ENCODE measurements around the gene ARSG. TPM values are rescaled to one million over a fixed set of nuclear protein-coding genes. Genes with fewer than 3 reads are reported as not detected.

The ARSG gene
- total and polyA plus RNA-seq, 2 of the 13 experiments (the other 11 are each of a cell fraction or from before 2014, with no cell fraction given), result 3.7 to 15.2 TPM

DNA sequence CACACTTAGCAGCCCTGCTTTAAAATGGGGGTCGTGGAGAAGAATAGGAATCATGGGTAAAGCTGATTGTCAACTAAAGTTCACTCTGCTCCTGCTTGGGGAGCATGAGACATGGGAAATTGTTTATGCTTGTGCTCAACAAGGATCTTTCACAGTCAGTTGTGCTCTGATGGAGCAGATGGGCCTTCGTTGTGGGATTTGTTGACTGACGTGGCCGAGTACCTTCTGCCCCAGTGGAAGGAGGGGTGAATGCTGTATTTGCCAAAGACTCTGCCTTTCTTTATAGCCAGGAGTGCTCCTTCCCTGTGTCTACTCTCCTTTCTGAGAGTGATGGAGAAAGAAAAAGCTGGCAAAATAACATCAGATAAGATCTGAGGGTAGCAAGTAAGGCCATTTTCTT, 11.4 kb downstream of the ARSG start (continued):
- TF ChIP-seq BORCS8-MEF2B (CRISPR knock-in tag; IDR thresholded peaks at IDR 0.05) (no peak), ZNF350 (CRISPR knock-in tag; IDR thresholded peaks at IDR 0.05; ENCODE audit: borderline replicate concordance, low read depth) (no peak), ZNF326 (CRISPR knock-in tag; IDR thresholded peaks at IDR 0.05; ENCODE audit: borderline replicate concordance) (no peak), NFKB2 (CRISPR knock-in tag; IDR thresholded peaks at IDR 0.05; ENCODE audit: borderline replicate concordance) (no peak), PAF1 (CRISPR knock-in tag; IDR thresholded peaks at IDR 0.05) (no peak), ZNF180 (CRISPR knock-in tag; IDR thresholded peaks at IDR 0.05; ENCODE audit: borderline replicate concordance, low read depth) (no peak)
- TF ChIP-seq, protein P1, sequence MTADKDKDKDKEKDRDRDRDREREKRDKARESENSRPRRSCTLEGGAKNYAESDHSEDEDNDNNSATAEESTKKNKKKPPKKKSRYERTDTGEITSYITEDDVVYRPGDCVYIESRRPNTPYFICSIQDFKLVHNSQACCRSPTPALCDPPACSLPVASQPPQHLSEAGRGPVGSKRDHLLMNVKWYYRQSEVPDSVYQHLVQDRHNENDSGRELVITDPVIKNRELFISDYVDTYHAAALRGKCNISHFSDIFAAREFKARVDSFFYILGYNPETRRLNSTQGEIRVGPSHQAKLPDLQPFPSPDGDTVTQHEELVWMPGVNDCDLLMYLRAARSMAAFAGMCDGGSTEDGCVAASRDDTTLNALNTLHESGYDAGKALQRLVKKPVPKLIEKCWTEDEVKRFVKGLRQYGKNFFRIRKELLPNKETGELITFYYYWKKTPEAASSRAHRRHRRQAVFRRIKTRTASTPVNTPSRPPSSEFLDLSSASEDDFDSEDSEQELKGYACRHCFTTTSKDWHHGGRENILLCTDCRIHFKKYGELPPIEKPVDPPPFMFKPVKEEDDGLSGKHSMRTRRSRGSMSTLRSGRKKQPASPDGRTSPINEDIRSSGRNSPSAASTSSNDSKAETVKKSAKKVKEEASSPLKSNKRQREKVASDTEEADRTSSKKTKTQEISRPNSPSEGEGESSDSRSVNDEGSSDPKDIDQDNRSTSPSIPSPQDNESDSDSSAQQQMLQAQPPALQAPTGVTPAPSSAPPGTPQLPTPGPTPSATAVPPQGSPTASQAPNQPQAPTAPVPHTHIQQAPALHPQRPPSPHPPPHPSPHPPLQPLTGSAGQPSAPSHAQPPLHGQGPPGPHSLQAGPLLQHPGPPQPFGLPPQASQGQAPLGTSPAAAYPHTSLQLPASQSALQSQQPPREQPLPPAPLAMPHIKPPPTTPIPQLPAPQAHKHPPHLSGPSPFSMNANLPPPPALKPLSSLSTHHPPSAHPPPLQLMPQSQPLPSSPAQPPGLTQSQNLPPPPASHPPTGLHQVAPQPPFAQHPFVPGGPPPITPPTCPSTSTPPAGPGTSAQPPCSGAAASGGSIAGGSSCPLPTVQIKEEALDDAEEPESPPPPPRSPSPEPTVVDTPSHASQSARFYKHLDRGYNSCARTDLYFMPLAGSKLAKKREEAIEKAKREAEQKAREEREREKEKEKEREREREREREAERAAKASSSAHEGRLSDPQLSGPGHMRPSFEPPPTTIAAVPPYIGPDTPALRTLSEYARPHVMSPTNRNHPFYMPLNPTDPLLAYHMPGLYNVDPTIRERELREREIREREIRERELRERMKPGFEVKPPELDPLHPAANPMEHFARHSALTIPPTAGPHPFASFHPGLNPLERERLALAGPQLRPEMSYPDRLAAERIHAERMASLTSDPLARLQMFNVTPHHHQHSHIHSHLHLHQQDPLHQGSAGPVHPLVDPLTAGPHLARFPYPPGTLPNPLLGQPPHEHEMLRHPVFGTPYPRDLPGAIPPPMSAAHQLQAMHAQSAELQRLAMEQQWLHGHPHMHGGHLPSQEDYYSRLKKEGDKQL (CRISPR knock-in tag; IDR thresholded peaks at IDR 0.05; ENCODE audit: low read depth), result no peak
- TF ChIP-seq, protein P2, sequence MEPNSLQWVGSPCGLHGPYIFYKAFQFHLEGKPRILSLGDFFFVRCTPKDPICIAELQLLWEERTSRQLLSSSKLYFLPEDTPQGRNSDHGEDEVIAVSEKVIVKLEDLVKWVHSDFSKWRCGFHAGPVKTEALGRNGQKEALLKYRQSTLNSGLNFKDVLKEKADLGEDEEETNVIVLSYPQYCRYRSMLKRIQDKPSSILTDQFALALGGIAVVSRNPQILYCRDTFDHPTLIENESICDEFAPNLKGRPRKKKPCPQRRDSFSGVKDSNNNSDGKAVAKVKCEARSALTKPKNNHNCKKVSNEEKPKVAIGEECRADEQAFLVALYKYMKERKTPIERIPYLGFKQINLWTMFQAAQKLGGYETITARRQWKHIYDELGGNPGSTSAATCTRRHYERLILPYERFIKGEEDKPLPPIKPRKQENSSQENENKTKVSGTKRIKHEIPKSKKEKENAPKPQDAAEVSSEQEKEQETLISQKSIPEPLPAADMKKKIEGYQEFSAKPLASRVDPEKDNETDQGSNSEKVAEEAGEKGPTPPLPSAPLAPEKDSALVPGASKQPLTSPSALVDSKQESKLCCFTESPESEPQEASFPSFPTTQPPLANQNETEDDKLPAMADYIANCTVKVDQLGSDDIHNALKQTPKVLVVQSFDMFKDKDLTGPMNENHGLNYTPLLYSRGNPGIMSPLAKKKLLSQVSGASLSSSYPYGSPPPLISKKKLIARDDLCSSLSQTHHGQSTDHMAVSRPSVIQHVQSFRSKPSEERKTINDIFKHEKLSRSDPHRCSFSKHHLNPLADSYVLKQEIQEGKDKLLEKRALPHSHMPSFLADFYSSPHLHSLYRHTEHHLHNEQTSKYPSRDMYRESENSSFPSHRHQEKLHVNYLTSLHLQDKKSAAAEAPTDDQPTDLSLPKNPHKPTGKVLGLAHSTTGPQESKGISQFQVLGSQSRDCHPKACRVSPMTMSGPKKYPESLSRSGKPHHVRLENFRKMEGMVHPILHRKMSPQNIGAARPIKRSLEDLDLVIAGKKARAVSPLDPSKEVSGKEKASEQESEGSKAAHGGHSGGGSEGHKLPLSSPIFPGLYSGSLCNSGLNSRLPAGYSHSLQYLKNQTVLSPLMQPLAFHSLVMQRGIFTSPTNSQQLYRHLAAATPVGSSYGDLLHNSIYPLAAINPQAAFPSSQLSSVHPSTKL (CRISPR knock-in tag; IDR thresholded peaks at IDR 0.05), result no peak
